ENCODE data around the gene ESRRG. TPM values are rescaled to one million over a fixed set of nuclear protein-coding genes. Genes with fewer than 3 reads are reported as not detected.

Gene ESRRG
- total RNA-seq, 1 experiment from 2014 or later: 0.44 TPM

GRCh38 chr1:216765346-216766300 is 42.4 kb upstream of the ESRRG start:
- Histone ChIP-seq H2AFZ (ENCODE audit: low read length) (no peak overlapping the region), H3T11ph (ENCODE audit: low read length) (no peak overlapping the region)

More at GRCh38 chr1:216765346-216766300, 42.4 kb upstream of the ESRRG start:
- H3K27ac Mint-ChIP-seq: 0 out of 7 replicates have a peak overlapping the region, but pooled peaks of 1 of the 3 experiments have one; percentile 11
- no peaks in the 10 kb centered on the region for H3K36me3 Mint-ChIP-seq (ENCODE audit: insufficient read depth in 1 of 3, low read depth in 3 of 3)
- no peak overlapping the region for H3K9ac ChIP-seq (ENCODE audit: extremely low read depth, insufficient read length, low read length)
- H2BK15ac ChIP-seq (ENCODE audit: low read depth, low read length): no peak overlapping the region
- H3K4me2 ChIP-seq (ENCODE audit: insufficient read depth, insufficient read length, low read length): no peak overlapping the region
- H2AK5ac ChIP-seq (ENCODE audit: insufficient read length, low read length): no peak overlapping the region
- no peaks in the 10 kb centered on the region for H3K79me1 ChIP-seq (ENCODE audit: insufficient read depth, low read depth, low read length, poor library complexity, severe bottlenecking)
- no peaks in the 10 kb centered on the region for H3K79me2 ChIP-seq (ENCODE audit: insufficient read depth, low read length)
- no peak overlapping the region for H2BK120ac ChIP-seq (ENCODE audit: low read depth, low read length, poor library complexity, severe bottlenecking)
- H3K23ac ChIP-seq (ENCODE audit: insufficient read length, low read depth, low read length): no peak overlapping the region
- no peak overlapping the region for H2BK12ac ChIP-seq (ENCODE audit: insufficient read length, low read depth, low read length)
- H3K9me3 ChIP-seq (ENCODE audit: control insufficient read depth, low read depth, low read length): no peaks in the 10 kb centered on the region
- no peak for TF ChIP-seq CTCF (conservative IDR thresholded peaks at IDR 0.05)
- no peak overlapping the region for H3K18ac ChIP-seq (ENCODE audit: insufficient read length, low read depth, low read length)
- no peak overlapping the region for H3K14ac ChIP-seq (ENCODE audit: insufficient read depth, low read length)
- no peak for DNase-seq
- no peaks in the 10 kb centered on the region for H3K27me3 Mint-ChIP-seq (ENCODE audit: low read depth)
- H3K4me3 Mint-ChIP-seq: no peak overlapping the region
- no peak overlapping the region for H3K4ac ChIP-seq (ENCODE audit: low read depth, low read length)
- WGBS (ENCODE audit: extremely low coverage, insufficient read length, low lambda C conversion rate): no CpG with 5 or more reads among the region's 10 CpGs
- H4K5ac ChIP-seq (ENCODE audit: insufficient read length, low read depth, low read length): no peak overlapping the region
- H4K20me1 ChIP-seq (ENCODE audit: control insufficient read depth, insufficient read depth, insufficient read length): no peaks in the 10 kb centered on the region
- H3K4me1 Mint-ChIP-seq: peaks cover 10% of the 10 kb centered on the region in 2 experiments; a peak in 3 of 4 replicates
- no peaks in the 10 kb centered on the region for H3K27me3 ChIP-seq (ENCODE audit: insufficient read depth, low read length)
- H3K23me2 ChIP-seq (ENCODE audit: insufficient read length, low read depth, low read length, poor library complexity, severe bottlenecking): no peaks in the 10 kb centered on the region
- H3K4me1 ChIP-seq (ENCODE audit: insufficient read depth, low read length): no peaks in the 10 kb centered on the region
- H3K56ac ChIP-seq (ENCODE audit: insufficient read length, low read depth, low read length): no peak overlapping the region
- H4K91ac ChIP-seq (ENCODE audit: insufficient read length, low read depth, low read length): no peak overlapping the region
- no peak overlapping the region for H2BK5ac ChIP-seq (ENCODE audit: insufficient read length, low read length)
- H4K8ac ChIP-seq (replicated peaks; ENCODE audit: insufficient read length, low read depth, low read length): no peak overlapping the region
- no peak overlapping the region for H3K27ac ChIP-seq (ENCODE audit: insufficient read length, low read depth, low read length)
- no peaks in the 10 kb centered on the region; a peak in 1 of 5 replicates for H3K9me3 Mint-ChIP-seq
- H2BK20ac ChIP-seq (ENCODE audit: low read depth, low read length, poor library complexity, severe bottlenecking): no peak overlapping the region

Measured in H9 (cell line).